ENCODE measurements around the gene RYR1.
"Not testable (repeated sequence)": the region's sequence is repeated elsewhere in the genome, so short reads cannot be mapped to it uniquely, and the experiment has no call there.

RYR1 gene

DNA sequence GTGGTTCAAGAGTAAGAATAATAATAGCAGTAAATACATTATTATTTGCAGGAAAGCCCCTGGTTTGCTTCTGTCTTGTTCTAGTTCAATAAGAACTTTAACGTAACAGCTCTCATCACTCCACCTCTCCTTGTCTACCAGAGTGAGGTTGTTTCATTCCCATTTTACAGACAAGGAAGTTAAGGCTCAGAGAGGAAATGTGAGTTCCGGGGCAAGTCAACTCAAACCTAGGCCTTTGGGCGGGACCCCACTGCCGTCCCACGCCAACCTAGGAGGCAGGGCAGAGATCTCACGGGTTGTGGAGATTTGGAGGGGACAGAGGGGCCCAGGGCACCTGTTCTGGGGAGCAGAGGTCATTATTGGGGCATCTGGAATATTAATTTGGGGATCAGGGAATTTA, 182.8 kb downstream of the RYR1 start:
- no peak for DNase-seq (ENCODE audit: low read depth in 2 of 2)

DNA sequence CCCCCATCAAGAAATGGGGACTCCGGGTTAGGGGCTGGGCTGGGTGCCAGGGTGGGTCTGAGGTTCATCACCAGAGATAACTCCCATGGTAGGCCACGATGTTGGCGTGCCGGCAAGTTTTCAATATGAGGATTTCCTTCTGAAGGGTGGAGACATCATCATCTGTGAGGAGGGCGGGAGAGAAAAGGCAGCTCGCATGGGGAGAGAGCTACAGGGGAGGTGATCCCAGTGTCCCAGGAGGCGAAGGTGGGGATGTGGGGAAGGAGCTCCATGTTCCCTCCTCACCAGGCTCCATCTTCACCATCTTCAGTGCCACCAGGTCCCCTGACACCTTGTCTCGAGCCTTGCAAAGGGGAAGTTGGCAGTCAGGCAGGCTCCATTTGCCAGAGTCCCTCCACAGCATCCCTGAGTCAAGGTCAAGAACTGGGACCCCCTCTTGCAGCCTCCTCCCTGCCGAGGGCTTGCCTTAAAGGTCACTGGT, 183.8 kb downstream of the RYR1 start:
- no peak for DNase-seq (ENCODE audit: low read depth in 2 of 2)

DNA sequence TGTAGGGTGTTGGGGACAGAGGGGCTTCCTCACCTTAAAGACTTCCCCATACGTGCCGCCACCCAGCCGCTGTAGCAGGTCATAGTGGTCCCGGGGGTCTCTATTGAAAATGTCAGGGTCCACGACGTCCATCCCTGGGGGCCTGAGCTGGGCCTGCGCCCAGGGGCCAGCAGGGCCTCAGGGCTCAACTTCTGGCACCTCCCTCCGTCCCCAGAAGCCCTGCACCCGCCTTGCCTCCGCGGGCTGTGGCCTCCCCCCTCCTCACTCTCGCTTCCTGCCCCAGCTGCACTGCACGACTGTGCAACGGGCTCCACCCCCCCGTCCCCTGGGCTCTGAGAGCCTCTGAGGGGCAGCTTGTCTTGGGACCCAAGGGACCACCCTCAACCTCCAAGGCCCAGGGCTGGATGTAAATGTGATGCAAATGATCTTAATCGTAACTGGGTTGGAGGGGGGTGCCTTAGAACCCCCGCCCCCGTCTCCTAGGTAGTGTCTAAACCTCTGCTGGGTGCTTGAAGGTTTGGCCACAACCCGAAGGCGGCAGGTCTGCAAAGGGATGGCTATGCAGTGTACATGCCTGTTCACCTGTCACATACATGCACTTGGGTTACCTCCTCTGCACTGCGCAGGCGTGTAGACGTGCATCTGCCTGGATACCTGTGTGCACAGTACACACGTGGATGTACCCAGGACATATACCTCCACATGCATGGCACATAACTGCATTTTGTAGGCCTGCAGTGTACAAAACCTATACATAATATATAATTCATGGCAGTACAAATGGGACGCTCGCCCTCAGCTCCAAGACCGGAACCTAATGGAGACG, 184.5 kb downstream of the RYR1 start, which contains the start of gene MAP4K1:
TSS of gene MAP4K1 (minus strand) at position 190 of the 826 bp plus-strand sequence. CDS start at position 132, 58 bp downstream.
- peak; percentile 36 to 44 for DNase-seq (ENCODE audit: low read depth in 2 of 2)

DNA sequence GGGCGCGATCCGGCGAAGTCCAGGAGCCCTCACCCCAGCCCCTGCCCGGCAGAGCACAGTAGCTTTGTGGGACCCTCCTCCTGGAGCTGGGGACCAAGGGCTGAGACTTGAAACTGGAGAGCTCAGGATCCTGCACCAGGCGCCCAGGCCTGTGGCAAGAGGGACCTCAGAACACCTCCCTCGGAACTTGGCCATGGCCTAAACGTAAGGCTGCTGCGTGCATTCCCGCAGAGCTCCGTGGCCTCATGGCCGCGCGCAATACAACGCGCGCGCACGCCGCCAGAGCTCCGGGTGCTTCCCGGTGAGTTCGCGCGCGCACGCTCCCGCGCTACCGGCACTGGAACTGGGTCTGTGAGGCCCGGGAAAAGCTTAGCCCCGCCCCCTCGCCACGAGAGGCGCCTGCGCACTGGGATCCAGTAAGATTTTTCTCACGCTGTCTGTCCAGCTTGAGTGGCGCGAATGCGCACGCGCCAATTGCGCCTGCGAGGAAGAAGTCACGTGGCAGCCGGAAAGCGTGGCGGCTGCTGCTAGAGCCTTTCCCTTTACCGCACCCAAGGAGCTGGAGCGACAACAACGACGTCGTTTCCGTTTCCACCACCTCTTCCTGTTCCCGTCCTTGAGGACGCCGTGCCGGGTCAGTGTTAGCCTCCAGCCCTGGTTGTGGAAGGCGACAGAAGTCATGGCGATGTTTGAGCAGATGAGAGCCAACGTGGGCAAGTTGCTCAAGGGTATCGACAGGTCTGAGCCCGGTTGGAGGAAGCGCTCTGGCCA, 185.3 kb downstream of the RYR1 start, which contains the start of gene EIF3K:
TSS of gene EIF3K (plus strand) at position 599 of the 771 bp plus-strand sequence. CDS start at position 680, 81 bp downstream.
- peak; percentile 93 to 95 for DNase-seq (ENCODE audit: low read depth in 2 of 2)

DNA sequence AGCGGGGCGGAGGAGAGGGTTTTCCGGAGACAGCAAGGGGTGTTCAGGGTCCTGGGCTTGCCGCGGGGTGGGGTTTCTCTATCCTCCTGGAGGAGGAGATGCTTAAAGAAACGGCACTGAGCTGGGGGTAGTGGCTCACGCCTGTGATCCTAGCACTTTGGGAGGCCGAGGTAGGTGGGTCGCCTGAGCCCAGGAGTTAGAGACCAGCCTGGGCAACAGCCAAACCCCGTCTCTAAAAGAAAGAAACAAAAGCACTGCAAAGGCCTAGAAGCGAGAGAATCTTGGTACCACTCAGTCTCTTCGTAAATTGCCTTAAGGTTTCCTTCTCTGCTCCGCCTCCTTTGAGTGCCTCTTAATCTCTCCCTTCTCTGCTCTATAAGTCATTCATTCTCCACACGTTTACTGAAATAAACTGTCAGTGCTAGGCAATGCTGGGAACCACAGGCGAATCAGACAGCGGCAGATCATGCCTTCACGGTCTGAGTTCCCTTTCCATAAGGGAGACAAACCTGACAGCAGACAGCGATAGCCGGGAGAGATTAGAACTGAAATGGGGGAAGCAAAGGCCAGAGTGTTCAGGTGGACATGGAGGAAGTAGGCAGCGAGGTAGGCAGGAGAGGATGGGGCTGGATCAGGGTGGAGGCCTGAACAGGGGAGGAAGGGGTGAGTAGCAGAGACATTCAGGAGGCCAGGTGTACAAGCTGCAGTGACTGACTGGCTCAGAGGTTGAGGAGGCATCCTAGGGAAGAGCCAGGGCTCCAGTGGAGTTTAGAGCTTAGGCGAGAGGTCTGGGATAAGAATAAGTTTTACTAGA, 186.1 kb downstream of the RYR1 start:
- no peak for DNase-seq (ENCODE audit: low read depth in 2 of 2)

DNA sequence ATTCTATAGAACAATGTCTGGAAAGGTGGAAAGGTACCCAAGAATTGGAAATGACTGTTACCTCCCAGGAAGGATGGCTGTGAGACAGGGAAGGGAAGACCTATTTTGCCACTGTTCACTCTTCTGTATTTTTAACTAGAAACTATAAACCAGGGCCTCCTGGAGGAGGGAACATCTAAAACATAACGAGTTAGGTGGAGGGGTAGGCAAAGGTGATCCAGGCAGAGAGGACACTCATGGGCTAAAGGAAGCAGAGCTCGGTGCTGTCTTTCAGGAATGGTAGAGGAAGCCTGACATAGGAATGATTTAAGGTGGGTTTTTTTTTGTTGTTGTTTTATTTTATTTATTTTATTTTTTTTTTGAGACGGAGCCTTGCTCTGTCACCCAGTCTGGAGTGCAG, 191.3 kb downstream of the RYR1 start:
- no peak for DNase-seq (ENCODE audit: low read depth in 2 of 2)

DNA sequence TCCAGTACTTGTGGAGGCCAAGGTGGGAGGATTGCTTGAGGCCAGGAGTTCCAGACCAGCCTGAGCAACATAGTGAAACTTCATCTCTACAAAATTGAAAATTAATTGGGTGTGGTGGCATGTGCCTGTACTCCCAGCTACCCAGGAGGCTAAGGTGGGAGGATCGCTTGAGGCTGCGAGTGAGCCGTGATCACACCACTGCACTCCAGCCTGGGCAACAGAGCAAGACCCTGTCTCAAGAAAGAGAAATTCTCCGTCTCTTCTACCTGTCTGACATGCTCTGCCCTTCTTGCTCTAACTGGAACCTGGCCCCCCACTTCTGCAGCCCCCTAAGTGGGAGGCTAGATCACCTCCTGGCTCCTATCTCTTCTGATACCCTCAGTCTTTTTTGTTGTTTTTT, 192.9 kb downstream of the RYR1 start:
- DNase-seq (ENCODE audit: low read depth in 2 of 2), result no peak

DNA sequence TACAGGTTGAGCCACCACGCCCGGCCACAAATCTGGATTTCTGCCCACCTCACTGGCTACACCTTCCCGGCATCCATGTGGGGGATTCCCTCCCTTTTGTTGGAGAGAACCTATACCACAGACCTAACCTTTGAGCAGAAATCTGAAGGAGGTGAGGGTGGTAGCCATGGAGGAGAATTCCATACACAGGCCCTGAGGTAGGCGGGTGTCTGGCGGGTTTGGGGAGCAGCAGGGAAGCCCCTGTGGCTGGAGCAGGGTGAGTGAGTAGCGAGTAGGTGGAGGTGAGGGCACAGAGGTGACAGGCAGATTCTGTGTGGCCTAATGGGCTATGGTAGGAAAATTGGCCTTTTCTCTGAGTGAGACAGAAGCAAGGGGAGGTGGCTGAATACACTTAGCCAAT, 196.1 kb downstream of the RYR1 start:
- no peak for DNase-seq (ENCODE audit: low read depth in 2 of 2)

DNA sequence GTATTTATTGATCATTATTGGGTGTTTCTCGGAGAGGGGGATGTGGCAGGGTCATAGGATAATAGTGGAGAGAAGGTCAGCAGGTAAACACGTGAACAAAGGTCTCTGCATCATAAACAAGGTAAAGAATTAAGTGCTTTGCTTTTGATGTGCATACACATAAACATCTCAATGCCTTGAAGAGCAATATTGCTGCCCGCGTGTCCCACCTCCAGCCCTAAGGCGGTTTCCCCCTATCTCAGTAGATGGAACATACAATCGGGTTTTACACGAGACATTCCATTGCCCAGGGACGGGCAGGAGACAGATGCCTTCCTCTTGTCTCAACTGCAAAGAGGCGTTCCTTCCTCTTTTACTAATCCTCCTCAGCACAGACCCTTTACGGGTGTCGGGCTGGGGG, 197.8 kb downstream of the RYR1 start:
- not testable (repeated sequence) for DNase-seq (ENCODE audit: low read depth in 2 of 2)

DNA sequence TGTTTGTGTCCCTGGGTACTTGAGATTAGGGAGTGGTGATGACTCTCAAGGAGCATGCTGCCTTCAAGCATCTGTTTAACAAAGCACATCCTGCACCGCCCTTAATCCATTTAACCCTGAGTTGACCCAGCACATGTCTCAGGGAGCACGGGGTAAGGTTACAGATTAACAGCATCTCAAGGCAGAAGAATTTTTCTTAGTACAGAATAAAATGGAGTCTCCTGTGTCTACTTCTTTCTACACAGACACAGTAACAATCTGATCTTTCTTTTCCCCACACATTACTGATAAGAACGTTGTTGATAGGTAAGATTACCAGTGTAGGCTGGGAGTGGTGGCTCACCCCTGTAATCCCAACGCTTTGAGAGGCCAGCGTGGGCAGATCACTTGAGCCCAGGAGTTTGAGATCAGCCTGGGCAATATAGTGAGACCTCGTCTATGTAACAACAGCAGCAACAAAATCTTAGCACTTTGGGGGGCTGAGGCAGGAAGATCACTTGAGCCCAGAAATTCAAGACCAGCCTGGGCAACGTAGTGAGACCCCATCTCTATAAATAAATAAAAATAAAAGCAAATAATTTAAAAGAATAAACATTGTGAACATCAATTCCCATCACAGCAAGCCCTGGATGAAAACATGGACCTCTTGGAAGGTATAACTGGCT, 198.5 kb downstream of the RYR1 start:
- DNase-seq (ENCODE audit: low read depth in 2 of 2), result not testable (repeated sequence)

DNA sequence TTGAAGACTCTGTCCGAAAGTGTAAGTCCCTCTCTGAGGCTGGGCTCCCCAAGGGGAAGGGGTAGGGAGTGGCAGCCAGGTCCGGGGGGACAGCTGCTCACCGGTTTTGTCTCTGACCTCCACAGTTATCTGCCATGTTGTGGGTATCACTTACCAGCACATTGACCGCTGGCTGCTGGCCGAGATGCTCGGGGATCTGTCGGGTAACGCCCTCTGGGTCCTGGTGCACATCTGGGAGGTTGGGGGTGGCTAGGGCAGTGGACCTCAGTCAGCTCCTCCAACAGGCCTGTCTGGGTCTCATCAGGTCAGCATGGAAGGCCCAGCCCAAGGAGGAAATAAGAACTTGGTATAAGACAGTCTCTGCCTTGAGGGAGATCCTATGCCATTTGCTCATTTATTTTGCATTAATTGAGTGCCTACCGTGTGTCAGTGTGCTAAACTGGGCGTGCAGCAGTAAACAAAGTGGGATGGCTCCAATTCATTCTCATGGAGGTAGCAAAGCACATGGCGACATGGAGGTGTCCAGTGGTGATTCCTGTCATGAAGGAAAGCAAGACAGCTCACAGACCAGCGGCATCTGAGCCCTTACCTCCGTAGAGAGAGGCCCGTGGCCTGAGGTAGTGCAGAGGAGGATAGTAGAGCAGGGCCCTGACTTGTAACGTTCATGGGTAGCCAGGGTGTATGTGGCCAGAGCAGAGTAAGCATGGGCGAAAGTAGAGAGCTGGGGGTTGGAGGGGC, 199.2 kb downstream of the RYR1 start:
- DNase-seq (ENCODE audit: low read depth in 2 of 2), result no peak

DNA sequence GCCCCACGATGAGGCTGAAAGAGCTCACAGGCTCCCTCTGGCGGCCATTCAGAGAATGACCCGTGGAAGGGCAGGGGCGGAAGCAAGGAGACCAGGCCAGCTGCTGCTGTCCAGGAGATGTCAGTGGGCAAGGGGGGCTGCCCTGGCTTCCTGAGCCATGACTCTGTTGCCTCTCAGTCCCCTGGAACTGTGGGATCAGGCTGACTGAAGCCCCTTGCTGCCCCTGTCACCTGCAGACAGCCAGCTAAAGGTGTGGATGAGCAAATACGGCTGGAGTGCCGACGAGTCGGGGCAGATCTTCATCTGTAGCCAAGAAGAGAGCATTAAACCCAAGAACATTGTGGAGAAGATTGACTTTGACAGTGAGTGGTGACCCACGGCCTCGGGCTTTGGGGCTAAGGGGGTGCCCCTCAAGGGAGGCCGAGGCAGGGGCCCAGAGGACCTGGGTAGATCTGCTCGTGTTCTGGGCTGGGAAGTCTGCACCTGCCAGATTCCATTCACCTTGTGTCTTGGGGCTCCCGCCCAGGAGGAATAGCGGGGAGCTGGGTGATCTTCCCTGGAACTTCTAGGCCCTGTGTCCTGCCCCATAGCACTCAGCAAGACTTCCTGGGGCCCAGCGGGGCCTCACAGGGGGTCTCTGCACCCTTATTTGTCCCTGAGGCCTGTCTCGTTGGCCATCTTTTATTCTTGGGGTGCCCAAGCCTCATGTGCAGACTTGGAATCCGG, 201.4 kb downstream of the RYR1 start:
- no peak for DNase-seq (ENCODE audit: low read depth in 2 of 2)

DNA sequence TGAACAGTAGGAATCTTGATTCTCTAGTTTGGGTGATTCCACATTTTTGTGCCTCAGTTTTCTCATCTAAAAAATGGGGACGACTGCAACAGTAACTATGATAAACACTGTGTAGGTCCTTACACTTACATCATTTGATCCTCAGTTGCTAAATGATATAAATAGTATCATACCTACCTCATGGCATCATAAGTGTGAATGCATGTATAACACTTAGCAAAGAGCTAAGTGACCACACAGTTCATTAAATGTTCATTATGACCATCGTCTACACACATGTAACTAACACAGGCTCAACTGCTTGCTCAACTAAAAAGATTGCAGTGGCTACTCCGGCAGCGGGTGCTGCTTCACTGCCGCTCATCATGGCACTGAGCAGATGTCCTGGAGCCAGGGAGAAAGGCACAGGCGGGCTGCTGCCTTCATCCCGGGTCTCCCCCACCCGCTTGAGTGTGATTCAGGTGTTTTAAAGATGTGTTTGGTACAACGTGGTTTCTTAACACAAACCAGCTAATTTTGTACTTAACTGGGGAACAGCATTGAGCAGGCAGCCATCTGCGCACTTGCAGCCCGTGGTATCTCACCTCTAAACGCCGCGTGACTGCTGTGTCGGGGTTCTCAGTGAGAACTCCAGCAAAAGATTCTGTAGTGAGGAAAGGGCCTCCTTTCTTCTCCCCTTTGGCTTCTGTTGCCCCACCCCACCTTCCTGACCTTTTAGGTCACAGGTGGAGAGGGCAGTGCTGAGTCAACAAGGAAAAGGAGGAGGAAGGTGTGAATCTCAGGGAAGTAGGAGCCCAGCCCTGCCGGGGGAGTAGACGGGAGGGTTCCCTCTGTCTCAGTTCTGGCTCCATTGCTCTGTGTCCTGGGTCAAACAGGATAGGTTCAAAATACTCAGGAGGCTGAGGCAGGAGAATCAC, 202.2 kb downstream of the RYR1 start:
- DNase-seq (ENCODE audit: low read depth in 2 of 2), result no peak
